Occipital lobe (tissue), 2 donors: ENCODE data around the gene SINHCAF. TPM values are rescaled to one million over a fixed set of nuclear protein-coding genes. Genes with fewer than 3 reads are reported as not detected.
A peak's percentile ranks its signal among the peaks of the same experiment; 100 is the strongest.

ENCODE experiments used
- DNase-seq: peaks from one replicate; lab custom pipeline; 2025; lab: John Stamatoyannopoulos, UW
- total RNA-seq: library from RNA; depleted of rRNA; stranded (reverse); fragments of >200 nt; gene quantifications from one replicate; pipeline ENCODE4 v1.2.3, GENCODE V29; 2014

The SINHCAF gene
- total RNA-seq, 1 donor from 2014 or later = 19.3 TPM

DNA sequence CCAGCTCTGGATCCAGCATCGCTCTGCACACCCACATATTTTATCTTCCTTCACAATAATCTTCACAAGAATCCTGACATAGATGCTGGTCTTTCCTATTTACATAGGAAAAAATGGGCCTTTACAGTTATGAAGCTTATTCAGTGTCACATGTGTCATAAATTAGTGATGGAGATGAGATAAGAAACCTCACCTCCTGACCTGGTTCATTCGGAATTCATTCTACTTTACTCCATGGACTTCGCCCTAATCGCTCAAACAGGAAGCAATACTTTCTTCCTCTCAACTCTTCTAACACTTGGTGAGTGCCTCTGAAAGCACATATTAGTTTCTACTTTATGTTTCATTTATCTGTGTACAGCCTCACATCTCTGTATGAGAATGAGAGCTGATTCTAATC lies 12.0 kb upstream of the SINHCAF start:
- no peak for DNase-seq

DNA sequence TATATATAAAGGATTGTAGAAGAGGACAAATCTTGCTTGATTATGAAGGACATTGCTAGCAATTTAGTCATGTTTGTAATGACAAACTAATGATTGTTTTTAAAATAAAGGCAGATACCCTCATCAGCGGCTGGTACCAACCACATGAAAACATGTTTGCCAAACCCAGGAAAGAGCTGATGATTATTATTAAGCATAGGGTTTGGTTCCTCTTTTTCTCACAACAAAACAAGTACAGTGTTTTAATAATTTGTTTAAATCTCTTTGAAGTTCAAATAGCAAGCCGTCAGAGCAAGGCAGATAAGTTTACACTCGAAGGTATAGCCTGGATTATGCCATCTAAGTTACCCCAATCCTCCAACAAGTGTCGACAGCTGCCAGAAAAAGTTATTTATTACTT lies 5.3 kb upstream of the SINHCAF start:
- DNase-seq = no peak

- no peak for DNase-seq
Measured at GRCh38 chr12:31326736-31327659, 1.0 kb upstream of the SINHCAF start.

DNA sequence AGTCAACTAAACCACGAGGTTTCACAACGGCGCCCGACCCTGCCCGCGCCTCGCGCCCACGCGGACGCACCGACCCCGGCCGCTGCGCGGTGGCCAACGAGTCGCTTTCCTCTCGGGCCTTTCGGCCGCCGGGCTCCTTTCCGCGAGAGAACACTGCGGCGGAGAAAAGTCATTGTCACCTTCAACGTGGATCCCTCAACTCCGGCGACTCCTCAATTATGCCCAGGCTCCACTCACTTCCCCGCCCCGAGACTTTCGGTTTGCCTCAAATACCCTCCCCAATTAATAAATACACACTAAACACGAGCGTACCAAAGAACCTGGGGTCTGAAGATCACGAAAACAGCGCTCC lies 450 bp downstream of the SINHCAF start:
- no peak for DNase-seq

DNA sequence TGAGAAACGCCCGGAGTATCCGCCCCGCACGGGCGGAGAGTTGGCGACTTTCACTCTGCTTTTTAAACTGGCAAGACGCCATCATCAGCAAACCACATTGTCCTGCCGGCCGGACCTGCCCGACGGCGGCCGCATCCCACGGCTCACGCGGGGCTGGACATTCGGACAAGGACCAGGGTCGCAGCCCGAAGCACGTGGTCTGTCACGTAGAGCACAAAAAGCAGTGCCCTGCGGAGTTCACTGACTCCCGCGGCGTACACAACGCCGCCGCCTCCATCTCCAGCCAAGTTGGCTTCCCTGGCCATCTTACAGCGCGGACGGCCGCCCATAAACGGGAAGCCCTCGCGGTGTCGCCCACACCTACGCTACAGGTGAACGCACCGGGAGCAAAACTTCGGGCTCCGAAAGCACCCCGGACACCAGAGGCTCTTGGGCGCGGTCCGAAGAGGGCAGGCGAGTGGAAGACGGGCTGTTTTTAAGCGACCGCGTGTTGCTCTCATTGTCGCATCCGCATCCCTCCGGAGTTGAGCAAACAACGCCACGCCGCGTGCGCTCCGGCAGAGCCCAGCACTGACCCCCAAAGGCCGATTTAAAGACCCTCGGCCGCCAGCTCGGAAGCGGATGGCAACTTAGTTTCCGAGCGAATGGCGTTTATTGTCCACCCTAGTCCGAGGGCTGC lies 966 bp downstream of the SINHCAF start:
- peak; percentile 5 for DNase-seq

GRCh38 chr12:31324116-31324844 lies 1.7 kb downstream of the SINHCAF start:
- DNase-seq = no peak

- no peak for DNase-seq
Measured at GRCh38 chr12:31323391-31324115, 2.4 kb downstream of the SINHCAF start.

DNA sequence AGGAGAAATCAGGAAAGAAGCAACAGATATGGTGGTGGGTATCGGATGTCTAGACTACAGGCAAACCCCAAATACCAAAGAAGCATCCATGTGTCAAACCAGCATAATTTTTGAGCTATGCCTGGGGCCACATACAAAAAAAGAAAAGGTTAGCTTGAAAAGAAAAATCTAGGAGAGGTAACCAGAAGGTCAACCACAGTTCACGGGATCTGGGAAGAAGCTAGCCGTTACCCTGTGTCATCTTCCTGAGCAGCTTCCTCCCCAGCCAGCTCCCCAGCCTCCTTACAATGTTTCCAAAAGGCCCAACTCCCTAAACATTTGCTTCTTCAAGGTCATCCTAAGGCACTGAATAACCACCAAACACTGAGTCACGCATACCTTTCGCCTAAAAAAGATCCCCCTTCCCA lies 3.1 kb downstream of the SINHCAF start:
- no peak for DNase-seq

- no peak for DNase-seq
Measured at GRCh38 chr12:31321897-31322228, 4.1 kb downstream of the SINHCAF start.

DNA sequence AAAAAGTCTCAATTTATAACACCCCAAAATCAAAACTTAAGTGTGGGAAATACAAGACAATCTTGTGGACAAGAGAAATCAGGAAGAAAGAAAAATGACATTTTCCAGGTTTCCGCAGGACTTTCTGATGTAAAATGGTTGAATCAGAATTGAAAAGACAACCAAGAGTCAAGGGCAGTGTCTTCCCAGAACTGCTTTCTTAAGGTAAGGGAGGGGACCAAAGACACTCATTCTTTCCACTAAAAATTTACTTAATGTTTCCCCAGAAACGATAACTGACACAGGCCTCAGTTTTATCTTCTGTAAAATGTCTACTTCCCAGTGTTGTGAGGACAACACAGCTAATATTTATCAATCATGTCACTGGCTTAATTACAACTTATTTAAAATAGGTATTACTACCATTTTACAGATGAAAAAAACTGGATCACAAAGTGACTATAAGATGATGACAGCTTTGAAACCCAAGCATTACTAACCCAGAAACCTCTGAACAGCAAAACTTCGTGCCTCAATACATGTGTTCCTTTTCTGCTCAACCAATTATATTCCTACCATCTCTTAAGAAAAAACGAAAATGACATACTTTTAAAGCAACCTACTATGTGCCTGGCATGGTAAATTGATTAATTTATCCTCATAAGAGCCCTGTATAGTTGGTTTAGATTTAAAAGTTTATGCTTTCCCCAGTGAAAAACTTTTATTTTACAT lies 4.6 kb downstream of the SINHCAF start:
- DNase-seq = no peak

GRCh38 chr12:31318657-31319269 lies 7.2 kb downstream of the SINHCAF start:
- DNase-seq = no peak

- DNase-seq = no peak
Measured at GRCh38 chr12:31317471-31318395, 8.2 kb downstream of the SINHCAF start.

- no peak for DNase-seq
Measured at GRCh38 chr12:31316891-31317290, 9.1 kb downstream of the SINHCAF start.

DNA sequence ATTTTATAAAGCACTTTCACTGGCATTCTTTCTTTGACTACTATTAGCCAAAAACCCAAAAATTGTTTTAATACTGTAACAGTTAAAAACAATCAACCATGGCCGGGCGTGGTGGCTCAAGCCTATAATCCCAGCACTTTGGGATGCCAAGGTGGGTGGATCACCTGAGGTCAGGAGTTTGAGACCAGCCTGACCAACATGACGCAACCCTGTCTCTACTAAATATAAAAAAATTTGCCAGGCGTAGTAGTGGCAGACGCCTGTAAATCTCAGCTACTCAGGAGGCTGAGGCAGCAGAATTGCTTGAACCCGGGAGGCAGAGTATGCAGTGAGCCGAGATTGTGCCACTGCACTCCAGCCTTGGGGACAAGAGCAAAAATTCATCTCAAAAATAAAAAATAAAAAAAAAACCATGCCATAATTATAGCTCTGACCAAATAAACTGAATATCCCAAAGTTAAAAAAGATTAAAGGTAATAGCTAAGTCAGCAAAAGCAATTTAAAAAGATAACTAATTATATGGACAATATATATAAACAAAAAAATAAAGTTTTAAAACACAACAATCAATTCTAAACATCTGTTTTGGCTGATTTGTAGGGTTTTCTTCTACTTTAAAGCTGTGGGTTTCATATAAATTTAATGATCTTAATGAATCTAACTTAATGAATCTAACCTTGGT lies 10.0 kb downstream of the SINHCAF start:
- no peak for DNase-seq

DNA sequence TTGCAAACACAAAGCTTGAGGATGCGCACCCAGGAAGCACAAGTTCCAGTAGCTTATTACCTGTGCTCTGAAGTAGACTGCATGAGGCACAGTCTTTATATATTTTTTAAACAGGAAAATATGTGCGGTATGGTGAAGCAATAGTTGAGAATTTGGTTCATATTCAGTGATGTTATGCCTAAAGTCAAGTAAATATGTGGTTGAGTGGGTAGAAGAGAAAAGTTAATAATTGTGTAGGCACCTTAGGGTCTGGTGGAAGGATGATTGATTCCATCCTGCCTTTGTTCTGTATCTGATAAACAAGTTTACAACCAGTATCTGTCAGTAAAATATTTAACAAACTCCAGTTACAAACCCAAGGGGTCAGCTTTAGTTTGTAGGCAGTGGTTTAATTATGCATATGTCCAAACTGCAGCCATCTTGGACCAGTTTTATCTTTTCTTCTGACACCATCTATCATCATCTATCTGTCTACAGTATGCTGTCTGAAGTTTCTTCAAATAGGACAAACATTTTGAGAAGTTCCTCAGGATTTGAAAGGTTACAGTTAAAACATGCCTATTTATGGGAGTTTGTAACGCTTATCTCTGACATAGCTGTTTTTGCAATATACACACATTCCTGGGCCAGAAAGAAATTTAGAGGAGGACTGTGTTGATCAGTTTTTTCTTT lies 10.8 kb downstream of the SINHCAF start:
- DNase-seq = no peak

GRCh38 chr12:31312431-31312830 lies 13.5 kb downstream of the SINHCAF start:
- DNase-seq = no peak

GRCh38 chr12:31311634-31312258 lies 14.2 kb downstream of the SINHCAF start:
- no peak for DNase-seq

DNA sequence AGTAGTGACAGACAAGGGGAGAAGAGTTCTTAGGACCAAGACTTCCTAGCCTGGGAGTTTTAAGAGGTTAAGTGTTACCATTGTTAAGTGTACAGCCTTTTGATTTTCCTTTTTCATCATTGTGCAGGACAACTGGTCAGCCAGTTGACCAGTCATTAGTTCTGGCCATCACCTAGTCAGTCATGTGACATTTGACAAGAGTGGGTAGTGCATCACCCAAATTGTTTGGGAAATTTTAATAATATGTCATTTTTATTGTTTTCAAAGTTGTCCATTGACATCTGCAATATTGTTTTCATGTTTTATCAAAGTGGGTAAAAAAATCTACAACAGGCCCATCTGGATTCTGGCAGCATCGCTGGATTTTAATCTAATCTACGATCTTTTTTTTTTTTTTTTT lies 15.5 kb downstream of the SINHCAF start:
- DNase-seq = no peak
